K562 (cell line): Measurements from ENCODE around the gene CAPS. TPM values are rescaled to one million over a fixed set of nuclear protein-coding genes. Genes with fewer than 3 reads are reported as not detected.
A peak's percentile ranks its signal among the peaks of the same experiment; 100 is the strongest.

Experiments used
- ATAC-seq: fragments of 200-7000 bp; cut with Tn5 transposase; 3 replicates; pipeline ENCODE4 v1.9.1; 2020; ENCODE audit warnings: moderate library complexity
- BruUV-seq: library from RNA; stranded (reverse); fragments of 400-500 nt; replicated peaks from 2 replicates; lab custom pipeline; 2021; lab: Mats Ljungman, UMichigan
- CTCF ChIA-PET: fragments of 300-600 bp; formaldehyde crosslinking; extraction: SDS; loops from one replicate; lab custom pipeline; 2021; ENCODE audit warnings: low intra/inter-chr PET ratio; lab: Yijun Ruan, JAX
- POLR2A ChIA-PET: fragments of 300-600, 350-650 bp; sonication (Branson Sonifier 250); formaldehyde crosslinking; extraction: SDS; loops from one replicate; lab custom pipeline; 2021; ENCODE audit warnings: antibody characterized with exemption, inconsistent platforms; lab: Yijun Ruan, JAX
- DNase-seq, 4 experiments: peaks; one replicate each; pipeline versions ENCODE4 v3.0.0 to v3.0.0-alpha.2; 2011 to 2018; ENCODE audit warnings: low spot score in 3 of 4, mixed read lengths in 3 of 4; ENCODE audit errors: extremely low read depth in 1 of 4
- FAIRE-seq: peaks from 2 replicates; lab custom pipeline; 2011; peaks lifted over from hg19 to GRCh38; lab: Jason Lieb, UNC
- H2AFZ ChIP-seq: 2 replicates; pipeline ENCODE4 v1.6.0; 2011; ENCODE audit warnings: low read depth, low read length, control low read depth, inconsistent platforms
- H3K27ac ChIP-seq: fragments of 200-600 bp; 3 replicates; pipeline ENCODE4 v1.8.0; 2011; ENCODE audit warnings: low read depth, mild to moderate bottlenecking, control low read depth, inconsistent platforms, low read length, moderate library complexity, mixed read lengths; ENCODE audit errors: extremely low read depth
- H3K27me3 ChIP-seq, 2 experiments: fragments of 300-600 bp in 1 of 2; 2 replicates in 1 of 2; 3 replicates in 1 of 2; pipeline versions ENCODE4 v1.6.0 to v1.8.0; 2011; ENCODE audit warnings: inconsistent platforms in 2 of 2, low read length in 2 of 2, mild to moderate bottlenecking in 1 of 2, mixed read lengths in 1 of 2, moderate library complexity in 1 of 2; ENCODE audit not compliant: control insufficient read depth in 2 of 2, insufficient read depth in 2 of 2
- H3K36me3 ChIP-seq: fragments of 300-600 bp; 3 replicates; pipeline ENCODE4 v1.8.0; 2011; ENCODE audit warnings: mild to moderate bottlenecking, low read length, inconsistent platforms; ENCODE audit not compliant: control insufficient read depth, insufficient read depth
- H3K4me1 ChIP-seq, 2 experiments: fragments of 200-600 bp in 1 of 2; replicated peaks in 1 of 2; 2 replicates in 1 of 2; 3 replicates in 1 of 2; pipeline versions ENCODE4 v1.5.1 to v1.8.0; 2011; ENCODE audit warnings: inconsistent platforms in 2 of 2, low read length in 2 of 2, mild to moderate bottlenecking in 1 of 2, mixed read lengths in 1 of 2, moderate library complexity in 1 of 2; ENCODE audit not compliant: control insufficient read depth in 2 of 2, insufficient read depth in 2 of 2
- H3K4me2 ChIP-seq: 2 replicates; pipeline ENCODE4 v1.6.1; 2011; ENCODE audit warnings: low read length, control low read depth, inconsistent platforms, mixed read lengths; ENCODE audit not compliant: insufficient read depth
- H3K4me3 ChIP-seq: fragments of 200-600 bp; sonication (generic), shearing (Covaris generic); 2 replicates; pipeline ENCODE4 v1.5.1; 2016; ENCODE audit warnings: control low read depth, inconsistent platforms
- H3K79me2 ChIP-seq: fragments of 200-600 bp; 3 replicates; pipeline ENCODE4 v1.8.0; 2011; ENCODE audit warnings: low read length, inconsistent platforms; ENCODE audit not compliant: control insufficient read depth, insufficient read depth
- H3K9ac ChIP-seq, 2 experiments: 2 replicates each; pipeline versions ENCODE4 v1.6.0 to v1.6.1; 2011; ENCODE audit warnings: low read depth in 2 of 2, low read length in 2 of 2, control low read depth in 1 of 2, inconsistent platforms in 1 of 2, mild to moderate bottlenecking in 1 of 2, mixed read lengths in 1 of 2; ENCODE audit not compliant: insufficient read depth in 1 of 2
- H3K9me1 ChIP-seq: one replicate; pipeline ENCODE4 v1.6.0; 2011; ENCODE audit warnings: inconsistent platforms, mild to moderate bottlenecking, low read length, moderate library complexity; ENCODE audit not compliant: control insufficient read depth, insufficient read depth
- H3K9me3 ChIP-seq: replicated peaks from 2 replicates; pipeline ENCODE4 v1.5.1; 2011; ENCODE audit warnings: low read depth, low read length, inconsistent platforms; ENCODE audit not compliant: control insufficient read depth, insufficient read depth
- H4K20me1 ChIP-seq: replicated peaks from 2 replicates; pipeline ENCODE4 v1.6.1; 2011; ENCODE audit warnings: low read length, inconsistent platforms, mixed read lengths; ENCODE audit not compliant: control insufficient read depth, insufficient read depth
- ATF4 ChIP-seq: fragments of 450-650 bp; formaldehyde crosslinking; IDR thresholded peaks from 2 replicates; pipeline ENCODE4 v1.4.0; 2022; ENCODE audit warnings: mild to moderate bottlenecking, moderate library complexity
- EWSR1 ChIP-seq: fragments of 450-650 bp; IDR thresholded peaks from 2 replicates; pipeline ENCODE4 v1.6.1; 2018; ENCODE audit warnings: borderline replicate concordance, mild to moderate bottlenecking, low read depth, moderate library complexity; ENCODE audit not compliant: partially characterized antibody
- ILF3 ChIP-seq: fragments of 450-650 bp; IDR thresholded peaks from 2 replicates; pipeline ENCODE4 v1.6.1; 2018; ENCODE audit warnings: antibody characterized with exemption, mild to moderate bottlenecking, moderate library complexity, borderline replicate concordance
- MIER1 ChIP-seq: fragments of 450-650 bp; IDR thresholded peaks from 2 replicates; pipeline ENCODE4 v1.6.1; 2016; ENCODE audit warnings: antibody characterized with exemption, mild to moderate bottlenecking, low read depth
- SFPQ ChIP-seq: fragments of 200-400 bp; formaldehyde crosslinking; IDR thresholded peaks from 2 replicates; pipeline ENCODE4 v1.6.1; 2017; ENCODE audit warnings: mild to moderate bottlenecking, low read depth, low read length, moderate library complexity
- SP2 ChIP-seq: IDR thresholded peaks from 2 replicates; pipeline ENCODE4 v1.6.1; 2011; ENCODE audit warnings: mild to moderate bottlenecking, low read depth, low read length, moderate library complexity; ENCODE audit not compliant: poor library complexity, severe bottlenecking; ENCODE audit errors: extremely low read depth
- THRB ChIP-seq: fragments of 450-650 bp; formaldehyde crosslinking; conservative IDR thresholded peaks from 2 replicates; pipeline ENCODE4 v1.4.0; 2022; ENCODE audit warnings: mild to moderate bottlenecking, missing genetic modification characterization
- ZFX ChIP-seq: sonication (generic); formaldehyde crosslinking; IDR thresholded peaks from 2 replicates; pipeline ENCODE4 v1.8.0; 2022; ENCODE audit warnings: mild to moderate bottlenecking, missing genetic modification reagents, moderate library complexity
- ZNF140 ChIP-seq: fragments of 250-450 bp; sonication (Bioruptor Pico); IDR thresholded peaks from 2 replicates; pipeline ENCODE4 v1.8.0; 2021; ENCODE audit warnings: moderate library complexity, mild to moderate bottlenecking, inconsistent platforms
- ZNF175 ChIP-seq: fragments of 200-800 bp; sonication (Bioruptor generic); IDR thresholded peaks from 2 replicates; pipeline ENCODE4 v1.6.1; 2016; ENCODE audit warnings: low read depth, mild to moderate bottlenecking, missing genetic modification characterization, missing compliant biosample characterization
- ZNF24 ChIP-seq: fragments of 450-650 bp; IDR thresholded peaks from 2 replicates; pipeline ENCODE4 v1.6.1; 2016
- ZNF277 ChIP-seq: fragments of 250-450 bp; sonication (Bioruptor Pico); IDR thresholded peaks from 2 replicates; pipeline ENCODE4 v1.8.0; 2022; ENCODE audit warnings: inconsistent platforms, mild to moderate bottlenecking, moderate library complexity, borderline replicate concordance
- ZNF589 ChIP-seq: fragments of 200-800 bp; sonication (Bioruptor generic); IDR thresholded peaks from 2 replicates; pipeline ENCODE4 v1.6.1; 2016; ENCODE audit warnings: low read depth, missing genetic modification characterization, missing compliant biosample characterization
- WGBS: fragments of 100-300 bp; shearing (Covaris generic); methylation state at CpG from one replicate; pipeline ENCODE4 v1.1.6; 2016; ENCODE audit warnings: low coverage, mixed read lengths; ENCODE audit not compliant: insufficient coverage; ENCODE audit errors: missing lambda C conversion rate; 5-methylcytosine and 5-hydroxymethylcytosine counted together
- in situ Hi-C: fragments of 300-500 bp; cut with MboI; formaldehyde crosslinking; loops from 4 replicates; pipeline ENCODE4 v1.15.0; 2018; ENCODE audit warnings: inconsistent platforms, mixed read lengths
- intact Hi-C: fragments of 100-400 bp; cut with micrococcal nuclease; formaldehyde crosslinking; loops from 2 replicates; pipeline ENCODE4 v1.14.2; 2022
- polyA plus RNA-seq, 8 experiments: library from polyadenylated mRNA; depleted of rRNA in 4 of 8; stranded (reverse) in 5 of 8; unstranded in 3 of 8; fragments of >200 nt; fragmentation: Nextera tagmentation in 2 of 8; fragmentation: Illumina TruSeq in 1 of 8; extraction: Ambion mirVana in 2 of 8; extraction: Trizol in 1 of 8; gene quantifications; 2 replicates each; pipeline versions ENCODE4 v1.2.1 to v1.2.3, GENCODE V29; 2011 to 2014; ENCODE audit warnings: inconsistent platforms in 1 of 8, missing spikeins in 1 of 8
- total RNA-seq, 7 experiments: library from RNA; depleted of rRNA in 6 of 7; stranded (reverse); fragments of >200 nt in 6 of 7; fragmentation: Illumina TruSeq in 2 of 7; extraction: Trizol in 2 of 7; gene quantifications; 2 replicates each; pipeline versions ENCODE4 v1.2.1 to v1.2.3, GENCODE V29; 2011 to 2021; ENCODE audit warnings: low replicate concordance in 1 of 7

The CAPS gene
- total and polyA plus RNA-seq, 9 of the 15 experiments (the other 6 are each of a cell fraction or from before 2014, with no cell fraction given): 0.15 to 4.0 (median 0.91) TPM

GRCh38 chr19:5934774-5935472, 20.9 kb downstream of the CAPS start:
- 88% methylated on average over 16 of the region's 16 CpGs for WGBS
- in situ Hi-C loops (no loop called here), intact Hi-C loops (no loop called here)
- Histone ChIP-seq H3K9ac (no peak overlapping the region), H3K27me3 (no peaks in the 10 kb centered on the region), H3K4me3 (no peak overlapping the region), H3K36me3 (peaks cover 88% of the 10 kb centered on the region; the same call in 2 of the 3 replicates), H2AFZ (no peak overlapping the region), H3K9me1 (peaks cover 2% of the 10 kb centered on the region), H3K79me2 (peaks cover 5% of the 10 kb centered on the region; the same call in 1 of the 3 replicates), H3K4me1 (peaks cover 0 to 10% of the 10 kb centered on the region in 2 experiments; a peak in 1 of 5 replicates), H4K20me1 (peaks cover 5% of the 10 kb centered on the region; the same call in 1 of the 2 replicates), H3K27ac (no peak overlapping the region), H3K4me2 (no peak overlapping the region), H3K9me3 (no peaks in the 10 kb centered on the region)
- ATAC-seq: no peak
- no peak for TF ChIP-seq ZNF24
- TF ChIP-seq SFPQ: no peak
- TF ChIP-seq MIER1: no peak
- no peak for TF ChIP-seq ZNF277 (CRISPR knock-in tag)
- no peak for TF ChIP-seq ILF3
- no peak for TF ChIP-seq EWSR1
- no peak for TF ChIP-seq THRB (CRISPR knock-in tag)
- no peak for TF ChIP-seq ZNF140 (CRISPR knock-in tag)
- TF ChIP-seq ZNF589 (CRISPR knock-in tag): no peak
- TF ChIP-seq ZNF175 (CRISPR knock-in tag): no peak
- TF ChIP-seq ATF4 (CRISPR knock-in tag): no peak
- no peak for TF ChIP-seq SP2
- TF ChIP-seq ZFX (CRISPR knock-in tag): no peak
- no peak for FAIRE-seq
- ChIA-PET CTCF (no interaction called here), POLR2A (no interaction called here)
- BruUV-seq: TSS peak; percentile 19
- DNase-seq: no peak
